GM18867 (cell line): Measurements from ENCODE around the gene TRIO.

Source experiments
- ATAC-seq: cut with Tn5 transposase; IDR thresholded peaks from one replicate; pipeline ENCODE4 v1.9.1; 2021; ENCODE audit warnings: mild to moderate bottlenecking, moderate library complexity; ENCODE audit not compliant: unreplicated experiment

The TRIO gene

GRCh38 chr5:14183187-14183939 lies 40.2 kb downstream of the TRIO start:
- ATAC-seq: no peak

- ATAC-seq: no peak
These were observed 40.9 kb downstream of the TRIO start for GRCh38 chr5:14184082-14184481.

GRCh38 chr5:14184725-14185124 lies 41.6 kb downstream of the TRIO start:
- ATAC-seq: no peak

- no peak for ATAC-seq
These were observed 42.4 kb downstream of the TRIO start for GRCh38 chr5:14185326-14186058.

- no peak for ATAC-seq
These were observed 43.1 kb downstream of the TRIO start for GRCh38 chr5:14186059-14186830.

- no peak for ATAC-seq
These were observed 44.0 kb downstream of the TRIO start for GRCh38 chr5:14187157-14187556.

GRCh38 chr5:14187660-14188059 lies 44.5 kb downstream of the TRIO start:
- ATAC-seq: no peak

- ATAC-seq: no peak
These were observed 45.6 kb downstream of the TRIO start for GRCh38 chr5:14188778-14189177.

- ATAC-seq: no peak
These were observed 46.5 kb downstream of the TRIO start for GRCh38 chr5:14189680-14190079.

- no peak for ATAC-seq
These were observed 47.3 kb downstream of the TRIO start for GRCh38 chr5:14190194-14191164.

- ATAC-seq: no peak
These were observed 48.2 kb downstream of the TRIO start for GRCh38 chr5:14191325-14191724.

GRCh38 chr5:14193496-14193895 lies 50.4 kb downstream of the TRIO start:
- ATAC-seq: no peak

- no peak for ATAC-seq
These were observed 52.4 kb downstream of the TRIO start for GRCh38 chr5:14195588-14195987.

- no peak for ATAC-seq
These were observed 53.9 kb downstream of the TRIO start for GRCh38 chr5:14197056-14197455.

- ATAC-seq: no peak
These were observed 56.8 kb downstream of the TRIO start for GRCh38 chr5:14199902-14200301.

GRCh38 chr5:14200312-14200990 lies 57.3 kb downstream of the TRIO start:
- no peak for ATAC-seq

- no peak for ATAC-seq
These were observed 58.3 kb downstream of the TRIO start for GRCh38 chr5:14201325-14202045.

GRCh38 chr5:14202462-14202861 lies 59.3 kb downstream of the TRIO start:
- peak; percentile 61 for ATAC-seq

- ATAC-seq: no peak
These were observed 61.0 kb downstream of the TRIO start for GRCh38 chr5:14204011-14204670.
